ENCODE results near the gene UBE4B. TPM values are rescaled to one million over a fixed set of nuclear protein-coding genes. Genes with fewer than 3 reads are reported as not detected.

Gene UBE4B
- total RNA-seq, 1 experiment from 2014 or later, result 80.8 TPM

DNA sequence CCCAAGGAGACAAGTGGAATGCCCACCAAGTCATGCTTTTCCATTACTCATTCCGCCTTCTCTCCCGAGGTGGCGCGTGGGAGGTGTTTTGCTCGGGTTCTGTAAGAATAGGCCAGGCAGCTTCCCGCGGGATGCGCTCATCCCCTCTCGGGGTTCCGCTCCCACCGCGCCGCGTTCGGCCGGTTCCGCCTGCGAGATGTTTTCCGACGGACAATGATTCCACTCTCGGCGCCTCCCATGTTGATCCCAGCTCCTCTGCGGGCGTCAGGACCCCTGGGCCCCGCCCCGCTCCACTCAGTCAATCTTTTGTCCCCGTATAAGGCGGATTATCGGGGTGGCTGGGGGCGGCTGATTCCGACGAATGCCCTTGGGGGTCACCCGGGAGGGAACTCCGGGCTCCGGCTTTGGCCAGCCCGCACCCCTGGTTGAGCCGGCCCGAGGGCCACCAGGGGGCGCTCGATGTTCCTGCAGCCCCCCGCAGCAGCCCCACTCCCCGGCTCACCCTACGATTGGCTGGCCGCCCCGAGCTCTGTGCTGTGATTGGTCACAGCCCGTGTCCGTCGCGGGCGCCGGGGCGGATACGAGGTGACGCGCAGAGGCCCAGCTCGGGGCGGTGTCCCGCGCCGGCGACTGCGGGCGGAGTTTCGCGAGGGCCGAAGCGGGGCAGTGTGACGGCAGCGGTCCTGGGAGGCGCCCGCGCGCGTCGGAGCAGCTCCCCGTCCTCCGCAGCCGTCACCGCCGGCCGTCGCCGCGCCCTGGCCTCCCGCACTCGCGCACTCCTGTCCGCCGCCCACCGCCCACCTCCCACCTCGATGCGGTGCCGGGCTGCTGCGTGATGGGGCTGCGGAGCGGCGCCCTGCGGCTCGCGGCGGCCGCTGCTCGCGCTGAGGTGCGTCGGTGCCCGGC is 177.4 kb downstream of the UBE4B start, which contains the start of gene KIF1B (continued):
- TF ChIP-seq, protein P1, sequence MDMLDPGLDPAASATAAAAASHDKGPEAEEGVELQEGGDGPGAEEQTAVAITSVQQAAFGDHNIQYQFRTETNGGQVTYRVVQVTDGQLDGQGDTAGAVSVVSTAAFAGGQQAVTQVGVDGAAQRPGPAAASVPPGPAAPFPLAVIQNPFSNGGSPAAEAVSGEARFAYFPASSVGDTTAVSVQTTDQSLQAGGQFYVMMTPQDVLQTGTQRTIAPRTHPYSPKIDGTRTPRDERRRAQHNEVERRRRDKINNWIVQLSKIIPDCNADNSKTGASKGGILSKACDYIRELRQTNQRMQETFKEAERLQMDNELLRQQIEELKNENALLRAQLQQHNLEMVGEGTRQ (CRISPR knock-in tag; IDR thresholded peaks at IDR 0.05), result no peak
- TF ChIP-seq, protein P2, sequence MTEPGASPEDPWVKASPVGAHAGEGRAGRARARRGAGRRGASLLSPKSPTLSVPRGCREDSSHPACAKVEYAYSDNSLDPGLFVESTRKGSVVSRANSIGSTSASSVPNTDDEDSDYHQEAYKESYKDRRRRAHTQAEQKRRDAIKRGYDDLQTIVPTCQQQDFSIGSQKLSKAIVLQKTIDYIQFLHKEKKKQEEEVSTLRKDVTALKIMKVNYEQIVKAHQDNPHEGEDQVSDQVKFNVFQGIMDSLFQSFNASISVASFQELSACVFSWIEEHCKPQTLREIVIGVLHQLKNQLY (CRISPR knock-in tag; IDR thresholded peaks at IDR 0.05), result 0 out of 2 replicates have a peak, but pooled peaks have one; percentile 53
- no peak for TF ChIP-seq ZNF416 (CRISPR knock-in tag; IDR thresholded peaks at IDR 0.05)
- TF ChIP-seq NR3C1 (CRISPR knock-in tag; conservative IDR thresholded peaks at IDR 0.05; ENCODE audit: low read depth), result no peak
- no peak for TF ChIP-seq SMAD3 (CRISPR knock-in tag; IDR thresholded peaks at IDR 0.05; ENCODE audit: borderline replicate concordance)
- no peak for TF ChIP-seq RELA (CRISPR knock-in tag; IDR thresholded peaks at IDR 0.05; ENCODE audit: borderline replicate concordance)
- no peak for TF ChIP-seq ZBTB21 (CRISPR knock-in tag; IDR thresholded peaks at IDR 0.05; ENCODE audit: borderline replicate concordance)

DNA sequence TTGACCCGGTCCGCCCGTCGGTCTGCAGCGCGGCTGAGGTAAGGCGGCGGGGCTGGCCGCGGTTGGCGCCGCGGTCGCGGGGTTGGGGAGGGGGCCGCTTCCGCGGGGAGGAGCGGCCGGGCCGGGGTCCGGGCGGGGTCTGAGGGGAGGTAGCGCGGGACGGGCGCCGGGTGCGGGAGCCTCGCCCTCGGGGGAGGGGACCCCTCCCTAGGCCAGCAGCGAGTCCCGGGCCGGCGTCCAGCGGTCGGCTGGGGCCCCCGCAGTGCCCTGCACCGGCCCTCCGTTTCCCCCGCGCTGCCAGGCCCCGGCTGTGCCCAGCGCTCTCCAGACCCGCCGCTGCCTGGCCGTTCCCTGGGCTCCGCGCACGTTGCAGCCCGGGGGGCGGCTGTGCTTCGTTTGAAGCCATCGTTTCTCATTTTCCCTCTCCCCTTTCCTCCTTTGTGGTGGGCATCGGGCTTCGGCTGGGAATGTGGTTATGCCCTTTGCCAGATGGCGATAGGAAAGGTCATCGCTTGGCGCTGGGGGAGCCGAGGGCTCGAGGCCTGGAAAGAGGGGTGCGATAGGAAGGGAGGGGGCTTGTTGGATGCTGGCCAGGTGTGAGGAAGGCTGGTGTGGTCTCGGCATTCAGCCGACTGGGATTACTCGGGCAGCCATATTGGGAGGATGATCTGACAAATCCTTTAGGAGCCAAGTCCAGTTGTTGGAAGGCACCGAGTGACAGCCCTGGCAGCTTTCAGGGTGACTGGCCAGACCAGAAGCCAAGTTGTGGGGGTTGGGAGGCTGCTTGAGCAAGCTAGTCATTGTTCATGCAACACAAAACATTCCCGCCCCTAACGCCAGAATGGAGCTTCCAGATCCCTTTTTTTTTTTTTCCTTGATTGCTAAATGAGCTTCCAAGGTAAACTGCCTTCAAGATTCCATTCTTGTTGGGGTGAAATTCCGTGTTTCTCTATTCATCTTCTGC is 178.4 kb downstream of the UBE4B start:
- H3K4me1 Mint-ChIP-seq, result peaks cover 27% of the 10 kb centered on the region
- H3K4me3 Mint-ChIP-seq, result peak overlapping the region; percentile 86
- H3K27ac Mint-ChIP-seq, result peak overlapping the region; percentile 54
- no peaks in the 10 kb centered on the region for H3K9me3 Mint-ChIP-seq
- H3K36me3 Mint-ChIP-seq, result no peaks in the 10 kb centered on the region
- POLR2A ChIA-PET, result interaction anchor here (0.5 to 1.3 kb wide), 7 partner anchors 10 to 355 kb away, joined by 3 to 5 read pairs (median 5); no protein-coding TSS in a partner anchor
- TF ChIP-seq SMAD3 (CRISPR knock-in tag; IDR thresholded peaks at IDR 0.05; ENCODE audit: borderline replicate concordance), result peak; percentile 27; the same call in 1 of the 2 replicates
- TF ChIP-seq, protein P3, sequence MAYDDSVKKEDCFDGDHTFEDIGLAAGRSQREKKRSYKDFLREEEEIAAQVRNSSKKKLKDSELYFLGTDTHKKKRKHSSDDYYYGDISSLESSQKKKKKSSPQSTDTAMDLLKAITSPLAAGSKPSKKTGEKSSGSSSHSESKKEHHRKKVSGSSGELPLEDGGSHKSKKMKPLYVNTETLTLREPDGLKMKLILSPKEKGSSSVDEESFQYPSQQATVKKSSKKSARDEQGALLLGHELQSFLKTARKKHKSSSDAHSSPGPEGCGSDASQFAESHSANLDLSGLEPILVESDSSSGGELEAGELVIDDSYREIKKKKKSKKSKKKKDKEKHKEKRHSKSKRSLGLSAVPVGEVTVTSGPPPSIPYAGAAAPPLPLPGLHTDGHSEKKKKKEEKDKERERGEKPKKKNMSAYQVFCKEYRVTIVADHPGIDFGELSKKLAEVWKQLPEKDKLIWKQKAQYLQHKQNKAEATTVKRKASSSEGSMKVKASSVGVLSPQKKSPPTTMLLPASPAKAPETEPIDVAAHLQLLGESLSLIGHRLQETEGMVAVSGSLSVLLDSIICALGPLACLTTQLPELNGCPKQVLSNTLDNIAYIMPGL (CRISPR knock-in tag; IDR thresholded peaks at IDR 0.05), result no peak
- TF ChIP-seq CREB1 (CRISPR knock-in tag; IDR thresholded peaks at IDR 0.05), result peak; percentile 40; the same call in 1 of the 2 replicates
- TF ChIP-seq MAX (CRISPR knock-in tag; IDR thresholded peaks at IDR 0.05), result 0 out of 2 replicates have a peak, but pooled peaks have one; percentile 33
- TF ChIP-seq TEAD1 (CRISPR knock-in tag; IDR thresholded peaks at IDR 0.05), result peak; percentile 21; the same call in 1 of the 2 replicates
- H3K27me3 Mint-ChIP-seq (ENCODE audit: low read depth), result peaks cover 4% of the 10 kb centered on the region; the same call in 1 of the 2 replicates
- DNase-seq (ENCODE audit: low spot score) (peak; percentile 50), ATAC-seq (peak; percentile 3)
- CTCF ChIA-PET, result interaction anchor here (0.6 to 2.1 kb wide), 43 partner anchors 10 to 583 kb away, joined by 3 to 29 read pairs (median 4); partner anchors contain the start of genes CENPS, LZIC, NMNAT1 and PGD

DNA sequence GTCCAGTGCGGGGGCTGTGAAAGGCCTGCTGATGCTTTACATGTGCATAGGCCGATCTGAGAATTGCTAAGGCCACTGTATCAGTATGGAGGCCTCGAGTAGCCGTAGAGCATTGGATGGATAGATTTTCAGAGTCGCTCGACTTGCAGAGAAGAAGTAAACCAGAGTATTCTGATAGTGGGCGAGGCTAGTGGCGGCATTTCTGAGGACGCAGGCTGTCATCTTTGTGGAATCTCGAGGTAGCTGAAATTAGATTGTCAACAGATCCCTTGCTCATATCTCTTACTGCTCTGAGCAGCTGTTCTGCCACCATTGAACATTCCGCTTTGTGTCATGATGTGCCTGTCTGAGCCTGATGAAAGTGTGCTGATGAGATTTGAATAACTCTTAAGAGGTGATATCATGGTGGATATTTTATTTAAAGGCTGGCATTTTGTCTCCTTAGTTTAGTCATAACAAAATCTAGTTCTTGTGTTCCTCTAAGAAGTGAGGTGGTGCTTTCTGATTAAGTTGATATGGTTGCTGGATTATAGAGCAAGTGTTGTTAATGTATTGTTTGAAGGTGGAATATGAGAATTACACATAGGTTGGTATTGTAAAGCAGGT is 179.2 kb downstream of the UBE4B start:
- ChIA-PET POLR2A (interaction anchor here (0.6 kb wide), 2 partner anchors 71 to 356 kb away, joined by 5 read pairs; no protein-coding TSS in a partner anchor), CTCF (interaction anchor here (0.6 to 1.6 kb wide), 4 partner anchors 126 to 1695 kb away, joined by 3 to 4 read pairs (median 4); partner anchors contain the start of gene CENPS)
- peak overlapping the region; percentile 86 for H3K4me3 Mint-ChIP-seq
- DNase-seq (ENCODE audit: low spot score) (no peak), ATAC-seq (no peak)
- H3K9me3 Mint-ChIP-seq, result no peaks in the 10 kb centered on the region
- H3K27ac Mint-ChIP-seq, result peak overlapping the region; percentile 42
- H3K27me3 Mint-ChIP-seq (ENCODE audit: low read depth), result peaks cover 4% of the 10 kb centered on the region; the same call in 1 of the 2 replicates
- H3K36me3 Mint-ChIP-seq, result no peaks in the 10 kb centered on the region
- H3K4me1 Mint-ChIP-seq, result peaks cover 30% of the 10 kb centered on the region
- TF ChIP-seq ATF3 (CRISPR knock-in tag; conservative IDR thresholded peaks at IDR 0.05) (no peak), CREM (CRISPR knock-in tag; IDR thresholded peaks at IDR 0.05) (no peak), ZNF281 (CRISPR knock-in tag; IDR thresholded peaks at IDR 0.05) (no peak), MAX (CRISPR knock-in tag; IDR thresholded peaks at IDR 0.05) (no peak), ZBTB21 (CRISPR knock-in tag; IDR thresholded peaks at IDR 0.05; ENCODE audit: borderline replicate concordance) (no peak), SOX15 (CRISPR knock-in tag; IDR thresholded peaks at IDR 0.05) (no peak), FOXK1 (CRISPR knock-in tag; IDR thresholded peaks at IDR 0.05) (no peak), KAT7 (CRISPR knock-in tag; IDR thresholded peaks at IDR 0.05; ENCODE audit: borderline replicate concordance) (no peak), NFE2L1 (CRISPR knock-in tag; IDR thresholded peaks at IDR 0.05) (no peak)
- TF ChIP-seq, protein P3 (CRISPR knock-in tag; IDR thresholded peaks at IDR 0.05), result no peak

All from WTC11 (cell line).